GM20431 (cell line): Measurements from ENCODE around the gene MRPL33.

ENCODE experiments used
- in situ Hi-C: fragments of 300-500 bp; cut with MseI, MboI; formaldehyde crosslinking; loops from one replicate; pipeline ENCODE4 v1.15.0; 2020; ENCODE audit warnings: low sequenced_read_pairs; ENCODE audit not compliant: unreplicated experiment

Gene MRPL33

GRCh38 chr2:27766287-27766661, 5.2 kb upstream of the MRPL33 start:
- in situ Hi-C loops, result no loop called here

GRCh38 chr2:27771202-27771547, 344 bp upstream of the MRPL33 start:
- in situ Hi-C loops, result no loop called here

DNA sequence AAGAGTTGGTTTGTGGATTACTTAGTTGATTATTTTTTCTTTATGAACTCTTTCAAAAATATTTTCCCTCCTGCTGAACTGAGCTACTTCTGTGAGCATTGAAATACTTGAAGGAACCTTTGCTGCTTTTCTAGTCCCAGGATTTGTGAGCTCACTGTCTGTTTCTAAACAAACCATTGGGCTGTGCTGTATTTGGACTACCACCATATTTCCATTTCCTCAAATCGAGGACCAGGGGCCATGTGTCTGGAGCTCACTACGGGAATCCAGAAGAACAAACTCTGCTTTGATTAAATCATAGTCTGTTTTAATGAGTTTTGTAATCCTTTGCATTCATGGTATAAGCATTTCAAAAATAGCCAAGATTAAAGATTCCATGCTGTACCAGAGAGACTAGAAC, 1.3 kb downstream of the MRPL33 start:
- in situ Hi-C loops, result no loop called here

- in situ Hi-C loops, result no loop called here
These were observed 2.4 kb downstream of the MRPL33 start for GRCh38 chr2:27773959-27774358.

GRCh38 chr2:27776097-27776496, 4.6 kb downstream of the MRPL33 start:
- in situ Hi-C loops, result no loop called here

- in situ Hi-C loops, result no loop called here
These were observed 5.2 kb downstream of the MRPL33 start for GRCh38 chr2:27776696-27777095.

DNA sequence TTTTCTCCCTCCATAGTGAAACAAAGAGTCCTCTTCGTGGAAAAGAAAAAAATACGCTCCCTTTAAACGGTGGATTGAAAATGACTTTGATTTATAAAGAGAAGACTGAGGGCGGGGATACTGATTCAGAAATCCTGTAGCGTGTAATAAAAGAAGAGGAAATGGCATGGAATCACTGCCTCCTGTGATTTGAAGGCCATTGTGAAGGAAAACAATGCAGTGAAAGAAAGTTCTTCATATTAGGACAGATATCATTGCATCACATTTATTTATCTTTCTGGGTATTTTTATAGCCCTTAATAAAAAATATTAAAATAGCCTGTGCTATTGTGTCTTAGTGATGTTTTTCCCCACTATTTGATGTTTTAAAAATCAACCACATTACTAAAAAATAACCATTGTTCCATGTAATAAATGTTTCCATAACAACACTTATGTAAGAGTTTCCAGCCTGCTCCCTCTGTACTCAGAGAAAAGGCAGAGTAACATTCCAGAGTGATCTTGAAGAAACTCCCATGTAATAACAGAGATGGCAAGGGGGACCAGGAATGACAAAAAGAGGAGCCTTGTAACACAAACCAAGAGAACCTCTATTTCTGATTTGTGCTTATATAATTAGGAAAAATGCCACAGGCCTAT, 8.0 kb downstream of the MRPL33 start:
- in situ Hi-C loops, result no loop called here

GRCh38 chr2:27781496-27781895, 10.0 kb downstream of the MRPL33 start:
- in situ Hi-C loops, result no loop called here

DNA sequence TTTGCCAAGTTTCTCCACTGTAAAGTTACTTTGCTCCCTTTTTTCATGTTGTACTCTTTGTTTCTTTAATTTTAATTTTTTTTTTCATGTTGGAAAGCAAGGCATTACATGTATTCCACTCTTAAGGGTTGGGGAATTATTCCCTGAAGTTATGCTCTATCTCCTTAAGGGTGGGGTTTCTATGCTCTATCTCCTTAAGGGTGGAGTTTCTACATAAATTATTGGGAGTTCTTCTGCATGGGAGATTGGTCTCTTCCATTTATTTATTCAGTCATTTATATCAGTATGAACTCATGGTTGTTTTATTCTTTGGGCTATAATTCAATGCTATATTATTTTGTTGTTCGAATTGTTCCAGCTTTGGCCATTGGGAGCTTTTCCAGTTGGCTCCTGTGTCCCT, 11.2 kb downstream of the MRPL33 start:
- in situ Hi-C loops, result no loop called here

- in situ Hi-C loops, result no loop called here
These were observed 19.3 kb downstream of the MRPL33 start for GRCh38 chr2:27790796-27791195.

DNA sequence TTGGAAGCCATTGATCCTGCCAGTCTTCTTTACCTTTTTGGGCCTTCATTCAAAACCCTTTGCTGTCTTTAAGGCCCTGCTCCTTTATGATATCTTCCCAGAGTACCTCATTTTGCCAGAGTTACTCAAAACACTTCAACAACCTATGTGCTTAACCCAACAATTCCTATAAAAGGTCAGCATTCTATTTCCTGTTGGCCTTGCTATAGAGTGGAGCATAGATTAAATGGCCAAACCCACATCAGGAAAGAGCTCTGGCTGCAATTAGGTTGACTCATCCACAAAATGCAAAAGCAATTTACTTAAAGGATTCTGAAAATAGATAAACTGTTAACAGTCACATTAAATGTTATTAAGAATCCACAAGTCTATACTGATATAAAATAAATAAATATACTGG, 21.2 kb downstream of the MRPL33 start:
- in situ Hi-C loops, result no loop called here

- in situ Hi-C loops, result no loop called here
These were observed 23.7 kb downstream of the MRPL33 start for GRCh38 chr2:27795093-27795834.

DNA sequence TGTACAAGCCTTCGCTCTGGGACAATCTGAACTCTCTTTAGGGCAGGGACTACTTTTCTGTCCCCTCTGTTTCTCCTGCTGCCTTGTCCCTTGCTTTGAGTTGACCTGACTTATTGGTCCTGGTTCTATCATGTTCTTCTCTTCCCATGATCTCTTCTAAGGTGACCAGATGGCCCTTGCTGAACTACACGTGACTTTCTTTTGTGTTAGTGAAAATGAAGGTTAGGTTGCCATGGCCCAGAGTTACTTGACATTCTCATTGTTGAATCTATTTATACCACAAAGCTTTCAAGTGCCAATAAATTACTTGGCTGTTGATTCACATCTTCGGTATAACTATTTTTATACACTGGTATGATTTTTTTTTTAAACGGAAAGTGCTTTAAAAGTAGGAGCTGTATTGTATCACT, 24.4 kb downstream of the MRPL33 start:
- in situ Hi-C loops, result no loop called here

- in situ Hi-C loops, result no loop called here
These were observed 25.6 kb downstream of the MRPL33 start for GRCh38 chr2:27796791-27797765.

DNA sequence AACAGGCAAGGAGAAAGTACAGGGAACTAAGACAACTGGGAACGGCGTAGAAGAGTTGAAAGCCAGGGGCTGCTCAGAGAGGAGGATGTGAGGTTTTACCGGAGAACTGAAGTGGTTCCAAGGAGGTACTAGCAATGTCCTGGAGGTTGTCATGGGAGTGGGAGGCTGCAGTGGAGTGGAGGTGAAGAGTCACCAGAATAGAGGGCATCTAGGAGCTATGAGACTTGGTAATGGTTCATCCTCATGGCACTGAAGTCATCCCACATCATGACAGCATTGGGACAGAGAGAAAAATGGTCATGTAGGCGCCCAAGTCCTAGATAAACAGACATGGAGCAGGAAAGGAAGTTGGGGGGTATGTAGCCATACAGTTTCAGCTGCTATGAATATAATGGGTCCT, 26.3 kb downstream of the MRPL33 start:
- in situ Hi-C loops, result no loop called here

DNA sequence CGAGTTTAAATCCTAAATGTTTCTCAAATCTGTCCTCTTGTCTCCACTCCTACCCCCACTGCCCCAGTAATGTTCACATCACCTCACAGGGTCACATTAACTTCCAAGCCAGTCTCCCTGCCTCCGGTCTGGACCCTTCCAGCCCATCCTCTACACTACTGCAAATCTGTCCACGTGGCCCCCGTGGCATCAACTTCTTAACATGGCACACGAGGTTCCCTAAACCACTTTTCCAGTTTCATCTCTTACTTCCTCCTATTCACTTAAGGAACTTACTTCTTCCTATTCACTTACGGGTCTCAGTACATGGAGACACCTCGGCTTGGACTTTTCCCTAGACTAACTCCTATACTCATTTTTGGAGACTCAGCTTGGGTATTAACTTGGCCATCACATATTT, 27.0 kb downstream of the MRPL33 start:
- in situ Hi-C loops, result no loop called here

DNA sequence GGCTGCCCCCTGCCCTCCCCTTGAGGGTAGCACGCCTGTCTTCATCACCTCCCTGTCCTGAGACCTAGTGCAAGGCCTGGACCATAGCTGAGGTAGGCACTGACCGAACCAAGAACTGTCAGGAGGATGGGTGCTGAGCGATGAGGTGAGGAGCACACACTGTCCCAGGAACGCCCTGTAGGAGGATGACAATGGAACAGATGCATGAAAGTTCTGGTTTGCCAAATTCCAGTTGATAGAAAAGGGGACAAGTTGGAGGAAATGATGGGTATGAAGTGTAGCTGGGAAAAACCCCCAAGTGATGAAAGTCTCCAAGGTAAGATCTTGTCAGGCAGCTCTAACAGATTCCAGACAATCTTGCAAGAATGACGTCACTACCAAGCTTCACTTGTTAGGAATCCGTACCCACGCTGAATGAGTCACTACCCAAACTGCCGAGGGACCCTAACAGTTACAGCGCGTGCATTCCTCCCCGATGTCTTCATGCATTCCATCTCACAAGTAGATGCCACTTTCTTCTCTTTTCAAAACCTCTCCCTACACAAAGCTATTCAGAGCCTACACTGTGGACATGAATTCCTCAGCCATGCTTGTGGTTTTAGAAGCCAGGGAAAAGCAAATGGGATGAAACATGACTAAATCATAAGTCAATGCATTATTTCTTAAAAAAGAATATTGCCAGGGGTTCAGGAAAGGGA, 27.6 kb downstream of the MRPL33 start:
- in situ Hi-C loops, result no loop called here

DNA sequence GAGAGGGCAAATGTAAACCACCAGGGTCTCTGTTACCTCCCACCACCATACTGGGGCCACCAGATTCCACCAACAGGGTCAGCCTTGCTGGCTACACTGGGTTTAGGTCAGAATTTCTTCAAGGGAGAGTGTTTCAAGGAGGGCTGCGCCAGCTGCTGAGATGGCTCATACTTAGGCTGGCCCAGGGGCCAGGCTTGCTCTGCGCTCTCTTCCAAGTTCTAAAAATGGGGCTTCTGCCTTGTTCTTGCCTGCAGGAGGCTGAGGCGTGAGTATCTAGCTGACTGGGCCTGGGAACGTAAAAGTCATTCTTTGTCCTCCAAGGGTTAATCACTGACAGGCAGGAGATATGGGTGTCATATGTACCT, 28.1 kb downstream of the MRPL33 start:
- in situ Hi-C loops, result no loop called here

- in situ Hi-C loops, result no loop called here
These were observed 29.3 kb downstream of the MRPL33 start for GRCh38 chr2:27800856-27801255.

DNA sequence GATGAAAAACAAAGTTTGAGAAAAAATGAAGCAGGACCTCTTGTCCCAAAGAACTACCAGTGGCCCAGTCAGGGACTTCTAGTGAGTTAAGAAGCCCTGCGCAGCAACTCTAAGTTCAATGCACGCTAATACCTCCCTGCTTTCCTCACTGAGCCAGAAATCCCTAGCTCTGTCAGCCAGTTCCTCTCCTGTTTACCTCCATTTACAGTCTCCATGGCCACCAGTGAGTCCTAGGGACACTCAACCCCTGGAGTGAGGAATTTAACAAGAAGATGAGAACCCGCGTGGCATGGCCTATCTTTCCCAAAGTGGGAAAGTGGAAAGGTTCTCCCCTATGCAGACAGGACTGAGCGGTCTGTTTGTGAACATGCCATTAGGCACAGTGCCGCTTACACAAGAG, 31.0 kb downstream of the MRPL33 start:
- in situ Hi-C loops, result no loop called here
